MV-4-11 (cell line): ENCODE measurements around the gene TK1.

Experiments
- DNase-seq: peaks from one replicate; lab custom pipeline; 2025; lab: John Stamatoyannopoulos, UW

TK1 gene

DNA sequence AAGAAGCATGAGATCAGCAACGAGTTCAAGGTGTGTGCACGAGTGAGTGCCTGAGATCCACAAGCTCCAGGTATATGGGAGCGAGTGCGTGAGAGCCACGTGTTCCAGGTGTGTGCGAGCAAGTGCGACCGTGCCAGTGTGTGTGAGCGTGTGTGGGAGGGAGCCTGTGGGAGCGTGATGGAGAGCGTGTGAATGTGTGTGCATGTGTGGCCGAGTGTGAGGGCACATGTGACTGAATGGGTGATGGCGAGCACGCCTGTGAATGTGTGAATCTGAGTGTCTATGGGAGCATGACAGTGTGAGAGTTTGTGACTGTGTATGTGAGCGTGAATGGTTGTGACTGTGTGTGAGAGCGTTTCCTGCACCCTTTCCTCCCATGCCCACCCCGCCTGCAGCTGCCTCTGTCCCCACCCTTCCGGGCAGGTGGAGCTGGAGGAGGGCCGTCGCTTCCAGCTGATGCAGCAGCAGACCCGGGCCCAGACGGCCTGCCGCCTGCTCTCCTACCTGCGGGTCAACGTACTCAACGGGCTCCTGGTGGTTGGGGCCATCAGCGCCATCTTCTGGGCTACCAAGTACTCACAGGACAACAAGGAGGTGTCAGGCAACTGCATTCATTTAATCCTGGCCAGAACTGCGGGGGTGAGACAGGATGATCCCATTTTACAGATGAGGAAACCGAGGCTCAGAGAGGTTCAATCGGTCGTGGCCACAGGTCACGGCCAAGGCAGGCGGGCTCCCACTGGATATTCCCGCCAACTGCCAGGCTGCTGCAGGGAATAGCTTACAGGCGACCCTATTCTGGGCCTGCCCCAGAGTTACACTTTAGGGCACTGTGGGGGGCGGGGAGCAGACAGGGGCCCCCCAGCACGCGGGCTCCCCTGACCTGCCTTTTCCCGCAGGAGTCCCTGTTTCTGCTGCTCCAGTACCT lies 52.6 kb downstream of the TK1 start:
- DNase-seq: peak; percentile 17

DNA sequence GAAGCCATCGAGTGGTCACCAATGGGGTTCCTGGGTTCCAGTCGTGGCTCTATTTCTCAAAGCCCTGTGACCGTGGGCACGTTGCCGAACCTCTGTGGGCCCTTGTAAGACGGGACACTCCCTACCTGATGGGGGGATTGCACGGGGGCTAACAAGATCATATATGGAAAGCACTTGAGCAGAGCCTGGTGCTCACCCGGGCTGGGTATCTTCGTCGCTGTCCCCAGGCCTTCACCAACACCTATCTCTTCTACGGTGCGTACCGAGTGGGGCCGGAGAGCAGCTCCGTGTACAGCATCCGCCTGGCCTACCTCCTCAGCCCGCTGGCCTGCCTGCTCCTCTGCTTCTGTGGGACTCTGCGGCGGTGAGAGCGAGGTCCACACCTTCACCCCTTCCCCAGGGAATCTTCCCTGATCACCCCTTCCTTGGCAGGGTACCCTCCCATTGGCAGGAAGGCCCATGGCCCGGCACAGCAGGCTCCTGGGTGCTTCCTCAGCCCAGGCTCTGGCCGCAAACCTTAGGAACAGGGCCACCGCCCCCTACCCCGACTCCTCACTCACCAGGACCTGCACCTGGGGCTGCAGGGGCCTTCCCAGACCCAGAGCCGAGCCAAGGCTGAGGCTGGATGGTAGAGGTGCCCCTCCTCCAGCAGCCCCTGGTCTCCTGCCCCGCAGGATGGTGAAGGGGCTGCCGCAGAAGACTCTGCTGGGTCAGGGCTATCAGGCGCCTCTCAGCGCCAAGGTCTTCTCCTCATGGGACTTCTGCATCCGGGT lies 53.5 kb downstream of the TK1 start:
- DNase-seq: no peak

DNA sequence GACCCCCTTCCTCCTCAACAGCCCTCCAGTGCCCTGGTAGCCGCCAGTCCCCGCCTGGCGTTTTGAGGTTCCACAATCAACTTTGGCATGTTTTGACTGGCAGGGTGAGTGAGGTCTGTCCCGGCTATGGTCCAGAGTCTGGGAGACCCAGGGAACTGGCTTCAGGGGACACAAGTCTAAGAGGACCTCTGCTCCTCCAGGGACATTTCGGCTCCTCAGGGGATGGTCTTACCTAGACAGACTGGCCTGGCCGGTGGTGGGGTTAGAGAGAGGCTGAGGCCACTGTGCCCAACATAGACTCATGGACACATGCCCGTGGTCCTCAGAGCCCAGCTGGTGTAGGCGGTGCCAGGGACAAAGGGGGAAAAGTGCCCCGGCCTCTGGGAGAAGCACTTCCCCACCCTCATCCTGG lies 54.1 kb downstream of the TK1 start:
- DNase-seq: no peak

DNA sequence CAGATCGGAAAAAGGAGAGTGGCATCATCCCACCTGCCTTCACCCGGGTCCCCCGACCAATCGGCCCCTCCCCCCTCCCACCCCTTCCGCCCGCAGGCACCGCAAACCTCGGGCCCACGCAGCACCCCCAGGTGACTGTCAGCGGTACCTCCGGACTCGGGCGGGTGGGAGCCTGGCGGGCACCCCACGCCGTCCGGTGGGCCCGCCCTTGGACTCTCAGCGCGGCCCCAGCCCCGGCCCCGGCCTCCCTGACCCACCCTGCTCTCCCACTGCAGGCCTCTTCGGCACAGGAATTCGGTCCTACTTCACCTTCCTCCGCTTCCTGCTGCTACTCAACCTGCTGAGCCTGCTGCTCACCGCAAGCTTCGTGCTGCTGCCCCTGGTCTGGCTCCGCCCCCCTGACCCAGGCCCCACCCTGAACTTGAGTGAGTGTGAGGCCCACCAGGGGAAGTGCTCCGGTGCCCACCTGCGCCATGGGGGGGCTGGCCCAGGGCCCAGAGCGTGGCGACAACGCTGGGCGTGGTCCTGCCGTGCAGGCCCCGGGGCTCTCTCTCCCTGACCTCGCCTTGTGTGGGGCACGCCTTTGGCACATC lies 54.7 kb downstream of the TK1 start:
- DNase-seq: no peak

DNA sequence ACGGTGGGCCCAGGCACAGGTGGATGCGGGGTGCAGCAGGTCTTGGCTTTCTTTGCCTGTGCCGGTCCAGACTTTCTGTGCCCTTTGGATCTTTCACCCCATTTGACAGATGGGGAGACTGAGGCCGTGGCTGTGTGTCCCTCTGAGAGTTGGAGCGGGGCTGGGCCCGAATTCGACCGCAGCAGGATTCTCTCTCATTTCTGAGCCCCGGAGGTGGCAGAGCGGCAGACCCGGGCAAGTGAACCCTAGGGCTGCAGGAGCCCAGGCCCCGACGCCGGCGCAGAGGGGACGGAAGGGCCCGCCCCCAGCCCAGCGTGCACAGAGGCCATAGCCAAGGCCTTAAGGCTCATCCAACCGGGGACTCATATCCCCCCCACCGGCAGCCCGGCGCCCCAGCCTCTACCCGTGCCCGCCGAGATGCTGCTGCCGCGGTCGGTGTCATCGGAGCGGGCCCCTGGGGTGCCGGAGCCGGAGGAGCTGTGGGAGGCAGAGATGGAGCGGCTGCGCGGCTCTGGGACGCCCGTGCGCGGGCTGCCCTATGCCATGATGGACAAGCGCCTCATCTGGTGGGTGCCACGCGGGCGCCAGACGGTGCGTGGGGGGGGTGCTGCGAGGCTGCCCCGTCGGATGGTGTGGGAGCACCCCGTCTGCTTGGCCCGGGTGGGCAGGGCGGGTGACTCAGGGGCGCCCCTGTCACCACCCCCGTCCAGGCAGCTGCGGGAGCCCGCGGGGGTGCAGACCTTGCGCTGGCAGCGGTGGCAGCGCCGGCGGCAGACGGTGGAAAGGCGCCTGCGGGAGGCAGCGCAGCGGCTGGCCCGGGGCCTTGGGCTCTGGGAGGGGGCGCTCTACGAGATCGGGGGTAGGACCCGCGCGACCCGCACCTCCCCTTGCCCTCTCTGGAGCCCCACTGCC lies 55.4 kb downstream of the TK1 start:
- peak; percentile 15 for DNase-seq

DNA sequence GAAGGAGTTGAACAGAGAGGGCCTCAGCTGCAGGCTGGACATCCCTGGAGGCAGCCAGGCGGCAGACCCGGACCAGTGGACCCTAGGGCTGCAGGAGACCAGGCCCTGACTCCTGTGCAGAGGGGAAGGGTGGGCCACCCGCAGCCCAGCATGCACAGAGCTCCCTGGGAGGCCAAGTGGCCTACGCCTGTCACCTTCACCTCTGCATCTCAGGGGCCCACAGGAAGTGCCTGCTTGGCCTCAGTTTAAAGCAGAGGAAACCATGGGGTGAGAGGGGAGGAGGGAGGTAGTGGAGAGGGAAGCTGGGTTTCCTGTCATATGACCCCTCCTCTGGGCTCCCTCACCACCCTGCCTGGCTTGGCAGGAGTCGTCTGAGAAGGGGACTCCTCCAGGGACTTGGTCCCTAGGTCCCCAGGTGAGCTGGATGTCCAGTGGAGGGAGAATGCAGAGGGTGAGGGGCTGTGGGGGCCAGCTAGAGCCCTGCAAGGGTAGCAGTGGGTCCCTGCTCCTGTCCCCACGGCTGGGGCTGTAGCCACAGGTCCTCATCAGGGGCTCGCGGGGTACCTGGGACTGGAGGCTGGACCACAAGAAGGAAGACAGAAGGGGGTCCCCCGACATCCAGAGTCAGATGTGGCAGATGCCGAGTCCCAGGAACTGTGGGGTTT lies 56.3 kb downstream of the TK1 start, which contains the start of gene TMC8:
TSS of gene TMC8 (plus strand) at position 335 of the 665 bp plus-strand sequence. CDS start 818 bp downstream, outside the sequence.
- peak; percentile 81 for DNase-seq

DNA sequence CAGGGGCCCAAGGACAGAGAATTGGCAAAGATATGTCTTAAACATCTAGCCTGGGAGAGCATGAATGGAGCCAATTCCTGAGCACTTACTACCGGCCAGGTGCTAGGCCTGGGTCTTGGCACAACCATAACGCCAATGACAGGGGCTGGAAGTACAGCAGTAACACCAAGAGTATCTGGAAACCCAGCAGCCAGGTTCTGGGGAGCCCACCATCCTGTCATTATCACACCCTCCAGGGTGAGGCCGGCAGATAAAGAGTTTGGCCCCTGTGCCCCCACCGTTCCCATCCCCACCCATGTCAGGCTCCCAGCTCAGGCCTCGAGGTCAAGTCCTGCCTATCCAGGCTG lies 56.8 kb downstream of the TK1 start:
- no peak for DNase-seq

DNA sequence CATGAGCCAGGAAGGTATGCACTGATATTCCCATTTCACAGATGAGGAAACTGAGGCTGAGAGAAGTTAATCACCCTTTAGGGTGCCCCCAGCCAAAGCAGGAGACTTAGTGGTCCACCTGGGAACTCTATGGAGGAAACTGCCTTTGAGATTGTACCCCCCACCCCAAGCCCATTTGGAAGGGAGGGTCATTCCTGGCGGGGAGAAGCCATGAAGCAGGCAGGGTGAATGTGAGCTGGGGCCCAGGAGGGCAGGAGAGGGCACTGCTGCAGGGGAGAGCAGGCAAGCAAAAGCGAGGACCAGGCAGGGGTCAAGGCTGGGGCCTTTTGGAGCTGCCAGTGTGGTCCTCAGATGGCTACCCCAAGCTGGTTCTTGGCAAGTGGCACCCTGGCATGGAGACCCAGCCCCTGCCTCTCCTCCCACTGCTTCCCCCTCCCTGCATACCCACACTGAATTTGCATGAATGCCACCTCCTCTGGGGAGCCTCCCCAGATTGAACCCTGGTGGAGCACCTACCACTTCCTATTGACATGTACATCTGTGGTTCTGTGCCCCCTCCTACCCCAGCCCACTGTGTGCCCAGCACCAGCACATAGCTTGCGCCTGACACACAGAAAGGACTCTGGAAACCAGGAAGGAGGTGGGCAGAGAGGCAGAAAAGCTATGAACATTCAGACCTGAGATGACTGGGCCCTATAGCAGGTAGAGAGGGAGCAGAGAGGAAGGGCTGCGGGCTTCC lies 57.3 kb downstream of the TK1 start:
- peak; percentile 21 for DNase-seq

DNA sequence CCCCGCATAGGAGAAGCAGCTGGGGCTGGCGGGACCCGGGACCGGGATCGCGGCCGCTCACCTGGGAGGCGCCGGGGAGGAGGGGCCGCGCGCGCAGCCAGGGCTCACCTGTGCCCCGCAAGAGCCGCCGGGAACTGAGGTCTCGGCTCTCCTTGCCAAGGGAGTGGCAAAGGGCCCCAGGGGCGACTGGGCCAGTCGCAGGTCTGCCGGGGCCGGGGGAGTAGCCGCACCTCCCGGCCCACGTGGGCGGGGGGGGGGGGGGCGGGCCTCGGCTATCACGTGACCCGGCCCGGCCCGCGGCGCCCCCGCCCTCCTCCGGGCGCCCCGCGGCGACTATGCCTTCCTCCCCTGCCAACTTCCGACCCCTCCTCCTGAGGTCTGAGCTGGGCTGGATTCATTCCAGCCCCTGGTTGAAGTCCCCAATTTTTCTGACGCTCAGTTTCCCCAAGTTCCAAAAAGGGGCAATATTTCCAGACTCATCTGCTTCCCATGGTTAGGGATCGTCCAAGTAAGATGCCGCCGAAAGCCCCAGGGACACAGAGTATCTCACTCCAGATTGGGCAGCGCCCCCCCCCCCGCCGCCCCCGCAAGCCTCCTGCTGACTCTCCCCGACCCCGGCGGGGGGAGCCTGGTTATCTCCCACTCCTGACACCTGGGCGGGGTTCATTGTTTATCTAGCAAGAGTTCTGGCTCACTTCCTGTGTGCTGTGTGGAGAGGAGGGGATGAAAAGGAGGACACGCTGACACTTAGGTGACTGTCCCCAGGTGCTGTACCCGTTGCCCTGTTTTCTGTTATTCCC lies 58.1 kb downstream of the TK1 start, which contains the start of gene TMC6:
TSS of gene TMC6 (minus strand) at position 205 of the 800 bp plus-strand sequence. CDS start 1,923 bp downstream, outside the sequence.
- peak; percentile 47 for DNase-seq

DNA sequence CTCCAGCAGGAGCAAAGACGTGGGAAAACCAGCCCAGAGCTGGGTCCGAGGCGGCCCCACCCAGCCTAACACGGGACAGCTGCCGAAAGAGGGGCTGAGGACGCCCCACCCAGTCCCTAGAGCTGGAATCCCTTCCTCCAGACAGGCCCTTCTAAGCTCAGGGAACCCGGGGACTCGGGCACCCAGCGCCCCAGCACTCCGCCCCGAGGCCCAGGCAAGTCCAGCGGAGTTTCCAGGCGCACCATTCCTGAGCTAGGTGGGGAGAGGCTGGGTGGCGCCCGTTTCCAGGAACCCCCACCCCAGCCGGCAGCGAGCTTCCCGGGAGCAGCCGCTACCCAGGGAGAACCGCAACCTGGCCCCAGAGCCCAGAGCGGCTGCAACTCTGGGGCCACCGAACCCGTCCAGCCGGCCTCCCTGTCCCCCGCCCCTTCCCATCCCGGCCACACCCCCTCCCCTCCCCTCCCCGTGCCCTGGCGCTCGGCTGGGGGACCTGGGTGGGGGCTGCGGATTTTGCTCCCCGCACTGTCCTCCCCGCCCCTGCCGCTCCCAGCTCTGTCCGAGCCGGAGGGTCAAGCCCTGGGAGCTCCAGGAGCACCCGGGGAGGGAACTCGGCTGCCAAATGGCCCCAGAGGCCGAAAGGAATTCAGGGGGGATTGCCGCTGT lies 58.8 kb downstream of the TK1 start:
- DNase-seq: no peak

DNA sequence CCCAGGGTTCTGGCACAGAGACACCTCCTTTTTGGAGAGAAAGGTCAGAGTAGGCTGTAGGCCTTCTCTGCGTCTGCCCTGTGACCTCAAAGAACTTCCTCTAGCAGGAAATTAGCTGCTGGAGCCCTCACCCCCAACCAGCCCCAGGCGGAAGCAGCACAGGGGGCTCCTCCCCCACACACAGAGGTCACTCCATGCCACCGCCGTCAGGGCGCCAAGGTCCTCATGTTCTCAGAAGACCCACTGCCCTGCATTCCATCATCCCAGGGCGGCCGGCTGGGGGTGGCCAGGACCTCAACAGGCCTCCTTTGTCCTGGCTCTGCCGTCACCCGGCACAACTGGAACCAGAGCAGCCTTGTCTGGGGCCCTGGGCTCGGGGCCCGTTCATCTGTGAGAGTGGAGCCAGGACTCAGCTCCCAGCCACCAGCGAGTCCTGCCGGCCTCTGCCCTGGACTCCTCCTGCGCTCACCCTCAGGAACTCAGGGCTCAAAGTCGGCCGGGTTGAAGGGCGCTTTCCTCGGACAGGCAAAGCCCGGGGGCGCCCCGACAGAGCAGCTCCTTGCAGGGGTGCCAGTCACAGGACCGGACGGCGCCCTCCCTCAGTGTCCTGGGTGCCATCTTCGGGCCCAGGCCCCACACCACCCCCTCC lies 59.5 kb downstream of the TK1 start:
- peak; percentile 86 for DNase-seq

DNA sequence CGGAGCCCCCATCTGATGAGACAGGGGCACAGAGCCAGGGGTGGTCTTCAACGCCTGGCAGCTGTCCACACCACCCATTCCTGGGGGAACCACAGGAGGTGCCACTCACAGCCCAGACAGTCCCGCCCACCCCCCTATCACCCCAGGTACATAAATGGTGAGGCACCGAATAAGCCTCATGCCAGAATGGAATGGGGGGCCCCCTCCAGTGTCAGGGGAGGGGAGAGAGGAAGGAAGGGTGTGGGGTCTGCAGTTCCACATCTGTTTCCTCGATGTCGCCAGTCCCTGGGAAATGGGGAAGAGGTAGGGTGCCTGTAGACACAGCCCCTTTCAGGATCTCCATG lies 60.0 kb downstream of the TK1 start:
- DNase-seq: no peak

DNA sequence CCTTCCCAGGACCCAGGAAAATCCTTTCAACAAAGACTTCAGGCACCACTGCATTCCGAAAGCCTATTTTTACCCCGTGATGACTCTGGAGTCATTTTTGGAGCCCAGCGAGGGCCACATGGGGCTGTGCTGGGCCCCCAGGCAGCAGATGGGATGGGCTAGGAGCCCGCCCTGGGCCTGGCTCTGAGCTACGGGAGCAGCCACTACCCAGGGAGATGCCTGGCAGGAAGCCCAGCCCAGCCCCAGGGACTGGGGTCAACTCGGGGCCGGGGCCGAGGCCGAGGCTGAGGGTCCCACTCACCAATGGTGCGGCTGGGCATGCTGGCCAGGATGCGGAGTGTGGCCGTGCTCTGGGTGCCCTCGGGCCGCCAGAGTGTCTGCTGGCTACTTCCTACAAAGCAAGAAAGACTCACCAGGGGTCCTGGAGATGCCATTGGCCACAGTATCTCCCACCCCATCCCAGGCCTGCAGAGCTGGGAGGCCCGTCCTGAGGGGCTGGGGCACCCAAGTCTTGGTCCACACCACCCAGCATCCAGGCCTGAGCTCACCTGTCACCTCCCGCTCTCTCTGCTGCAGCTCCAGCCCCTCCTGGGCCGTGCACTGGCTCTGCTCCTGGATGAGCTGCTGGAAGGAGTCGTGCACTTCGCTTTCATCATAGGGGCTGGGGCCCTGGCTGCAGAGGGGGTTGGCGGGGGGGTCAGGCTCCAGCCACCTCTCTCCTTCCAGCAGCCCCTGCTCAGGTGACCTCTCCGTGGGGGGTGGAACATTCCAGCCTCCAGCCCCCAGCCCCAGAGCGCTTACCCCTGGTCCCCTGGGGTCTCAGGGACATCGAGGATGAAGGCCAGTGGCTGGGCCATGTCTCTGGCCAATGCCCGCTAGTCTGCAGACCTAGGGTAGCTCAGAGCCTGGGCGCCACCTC lies 60.6 kb downstream of the TK1 start:
- DNase-seq: no peak

DNA sequence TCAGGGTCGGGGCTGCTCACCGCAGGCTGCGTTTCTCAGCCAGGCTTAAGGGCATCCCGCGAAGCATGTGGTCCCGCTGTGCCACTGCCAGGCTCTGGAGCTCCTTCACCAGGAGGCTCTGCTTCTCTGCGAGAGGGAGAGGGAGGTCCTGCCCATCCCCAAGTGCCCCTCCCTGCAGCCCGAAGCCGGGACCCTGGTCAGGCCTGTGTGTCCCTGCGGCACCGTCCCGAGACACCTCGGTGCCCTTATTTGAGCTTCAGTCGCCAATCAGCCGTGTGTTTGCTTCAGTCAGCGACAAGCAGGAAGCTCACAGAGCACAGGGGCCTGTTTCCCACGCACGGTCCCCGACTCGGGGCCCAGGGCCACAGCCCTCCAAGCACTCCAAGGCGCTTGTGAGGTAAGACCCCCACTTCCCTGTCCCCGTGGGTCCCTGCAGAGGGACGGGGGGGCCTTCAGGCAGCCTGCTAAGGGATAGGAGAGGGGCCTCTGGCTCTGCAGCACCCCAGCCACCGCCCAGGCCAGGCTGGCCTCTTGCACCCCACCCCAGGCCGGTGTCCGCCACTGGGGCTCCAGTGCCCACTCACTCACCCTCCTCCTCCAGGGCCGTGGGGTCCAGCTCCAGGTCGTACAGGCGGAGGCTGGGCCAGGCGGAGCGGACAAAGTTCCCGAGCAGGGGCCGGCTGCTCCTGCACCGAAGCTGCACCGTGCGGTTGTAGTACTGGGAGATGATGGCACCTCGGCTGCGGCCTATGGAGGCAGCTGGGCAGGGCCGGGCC lies 61.5 kb downstream of the TK1 start:
- DNase-seq: no peak

DNA sequence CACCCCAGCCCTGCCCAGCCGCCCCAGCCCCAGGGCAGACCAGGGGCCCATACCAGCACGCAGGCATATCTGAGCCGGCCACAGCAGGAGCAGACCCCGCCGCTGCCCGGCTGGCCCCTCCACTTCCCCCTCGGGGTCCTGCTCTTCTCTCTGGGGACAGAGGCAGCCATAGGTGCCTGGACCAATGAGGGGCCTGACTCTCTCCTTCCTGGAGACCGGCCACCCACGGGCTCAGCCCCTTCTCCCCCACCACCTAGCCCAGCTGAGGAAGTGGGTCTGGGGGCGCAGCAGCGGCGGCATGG lies 62.1 kb downstream of the TK1 start:
- DNase-seq: no peak
